ENCODE results near the gene TBCD. TPM values are rescaled to one million over a fixed set of nuclear protein-coding genes. Genes with fewer than 3 reads are reported as not detected.

The TBCD gene
- total RNA-seq, 1 donor from 2014 or later, result 104 TPM

DNA sequence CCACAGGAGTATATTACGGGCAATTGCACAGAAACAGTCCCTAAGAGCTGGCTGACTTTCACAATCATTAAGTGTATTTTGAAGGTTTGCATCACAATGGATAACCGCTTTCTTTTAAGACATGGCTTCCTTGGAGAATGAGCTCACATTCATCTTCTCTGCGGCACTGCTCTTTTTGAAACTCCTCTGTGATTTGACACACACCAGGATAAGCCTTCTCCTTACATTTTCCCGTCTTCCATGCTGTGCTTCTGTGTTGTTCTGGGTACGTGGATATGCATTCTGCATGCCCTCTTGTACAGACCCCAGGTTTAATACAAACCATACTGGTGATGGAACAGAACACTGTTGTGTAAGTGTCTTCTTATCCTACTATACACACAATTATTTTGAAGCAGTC lies 238.0 kb downstream of the TBCD start:
- no peak for DNase-seq (ENCODE audit: extremely low spot score, unreplicated experiment)
- H3K27me3 Mint-ChIP-seq, result no peaks in the 10 kb centered on the region
- peaks cover 18% of the 10 kb centered on the region for H3K4me1 Mint-ChIP-seq (ENCODE audit: unreplicated experiment)
- H3K36me3 Mint-ChIP-seq, result peaks cover 40% of the 10 kb centered on the region
- peaks cover 19% of the 10 kb centered on the region for H3K9me3 Mint-ChIP-seq
- no peak overlapping the region for H3K4me3 Mint-ChIP-seq
- TF ChIP-seq, protein P1, sequence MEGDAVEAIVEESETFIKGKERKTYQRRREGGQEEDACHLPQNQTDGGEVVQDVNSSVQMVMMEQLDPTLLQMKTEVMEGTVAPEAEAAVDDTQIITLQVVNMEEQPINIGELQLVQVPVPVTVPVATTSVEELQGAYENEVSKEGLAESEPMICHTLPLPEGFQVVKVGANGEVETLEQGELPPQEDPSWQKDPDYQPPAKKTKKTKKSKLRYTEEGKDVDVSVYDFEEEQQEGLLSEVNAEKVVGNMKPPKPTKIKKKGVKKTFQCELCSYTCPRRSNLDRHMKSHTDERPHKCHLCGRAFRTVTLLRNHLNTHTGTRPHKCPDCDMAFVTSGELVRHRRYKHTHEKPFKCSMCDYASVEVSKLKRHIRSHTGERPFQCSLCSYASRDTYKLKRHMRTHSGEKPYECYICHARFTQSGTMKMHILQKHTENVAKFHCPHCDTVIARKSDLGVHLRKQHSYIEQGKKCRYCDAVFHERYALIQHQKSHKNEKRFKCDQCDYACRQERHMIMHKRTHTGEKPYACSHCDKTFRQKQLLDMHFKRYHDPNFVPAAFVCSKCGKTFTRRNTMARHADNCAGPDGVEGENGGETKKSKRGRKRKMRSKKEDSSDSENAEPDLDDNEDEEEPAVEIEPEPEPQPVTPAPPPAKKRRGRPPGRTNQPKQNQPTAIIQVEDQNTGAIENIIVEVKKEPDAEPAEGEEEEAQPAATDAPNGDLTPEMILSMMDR (conservative IDR thresholded peaks at IDR 0.05), result no peak
- H3K27ac Mint-ChIP-seq, result no peak overlapping the region

DNA sequence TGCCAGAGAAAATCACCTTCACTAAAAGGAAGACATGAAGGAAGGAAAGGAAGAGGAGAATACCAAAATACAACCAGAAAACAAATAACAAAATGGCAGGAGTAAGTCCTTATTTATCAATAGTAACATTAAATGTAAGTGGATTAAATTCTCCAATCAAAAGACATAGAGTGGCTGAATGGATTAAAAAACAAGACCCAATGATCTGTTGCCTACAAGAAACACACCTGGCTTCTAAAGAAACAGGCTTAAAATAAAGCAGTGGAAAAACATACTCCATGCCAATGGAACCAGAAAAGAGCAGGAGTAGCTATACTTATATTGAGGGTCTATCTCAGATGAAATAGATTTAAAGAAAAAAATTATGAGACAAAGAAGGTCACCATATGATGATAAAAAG lies 241.1 kb downstream of the TBCD start:
- Mint-ChIP-seq H3K27me3 (no peaks in the 10 kb centered on the region), H3K9me3 (peaks cover 24% of the 10 kb centered on the region), H3K4me1 (ENCODE audit: unreplicated experiment) (no peaks in the 10 kb centered on the region), H3K27ac (no peak overlapping the region), H3K4me3 (no peak overlapping the region), H3K36me3 (peaks cover 36% of the 10 kb centered on the region)
- TF ChIP-seq, protein P1 (conservative IDR thresholded peaks at IDR 0.05), result no peak
- no peak for DNase-seq (ENCODE audit: extremely low spot score, unreplicated experiment)

Other genes with a start within 250 kb of the TBCD start
- 59.5 and 75.5 TPM in 2 replicates for gene FOXK2, start 232.3 kb upstream of the TBCD start, total RNA-seq (ENCODE audit: low replicate concordance)
- gene WDR45B, start 103.6 kb upstream of the TBCD start, total RNA-seq (ENCODE audit: low replicate concordance), result 74.0 and 100 TPM in 2 replicates
- 16.7 and 18.9 TPM in 2 replicates for gene RAB40B, start 53.4 kb upstream of the TBCD start, total RNA-seq (ENCODE audit: low replicate concordance)
- gene FN3KRP, start 35.4 kb upstream of the TBCD start, total RNA-seq (ENCODE audit: low replicate concordance), result 36.5 and 42.5 TPM in 2 replicates
- gene FN3K, start 16.4 kb upstream of the TBCD start, total RNA-seq (ENCODE audit: low replicate concordance), result 30.3 and 31.3 TPM in 2 replicates
- gene ZNF750, start 88.0 kb downstream of the TBCD start, total RNA-seq (ENCODE audit: low replicate concordance), result 10.3 and 34.7 TPM in 2 replicates

All from type B pancreatic cell (in vitro differentiated cells).